Left renal pelvis (tissue), 4 donors: ENCODE data around the gene SLC25A44. TPM values are rescaled to one million over a fixed set of nuclear protein-coding genes. Genes with fewer than 3 reads are reported as not detected.

ENCODE experiments used
- DNase-seq, 4 donors: peaks; one replicate each; pipeline ENCODE4 v3.0.0-alpha.2; 2013; ENCODE audit warnings: low read depth in 4 of 4, low spot score in 3 of 4
- polyA plus RNA-seq, 4 donors: library from polyadenylated mRNA; unstranded; fragments of 120-200 nt; gene quantifications; one replicate each; pipeline ENCODE4 v1.2.1, GENCODE V29; 2013; ENCODE audit not compliant: insufficient read length in 4 of 4

The SLC25A44 gene
- polyA plus RNA-seq, 4 donors: 16.6 to 30.5 (median 27.7) TPM

DNA sequence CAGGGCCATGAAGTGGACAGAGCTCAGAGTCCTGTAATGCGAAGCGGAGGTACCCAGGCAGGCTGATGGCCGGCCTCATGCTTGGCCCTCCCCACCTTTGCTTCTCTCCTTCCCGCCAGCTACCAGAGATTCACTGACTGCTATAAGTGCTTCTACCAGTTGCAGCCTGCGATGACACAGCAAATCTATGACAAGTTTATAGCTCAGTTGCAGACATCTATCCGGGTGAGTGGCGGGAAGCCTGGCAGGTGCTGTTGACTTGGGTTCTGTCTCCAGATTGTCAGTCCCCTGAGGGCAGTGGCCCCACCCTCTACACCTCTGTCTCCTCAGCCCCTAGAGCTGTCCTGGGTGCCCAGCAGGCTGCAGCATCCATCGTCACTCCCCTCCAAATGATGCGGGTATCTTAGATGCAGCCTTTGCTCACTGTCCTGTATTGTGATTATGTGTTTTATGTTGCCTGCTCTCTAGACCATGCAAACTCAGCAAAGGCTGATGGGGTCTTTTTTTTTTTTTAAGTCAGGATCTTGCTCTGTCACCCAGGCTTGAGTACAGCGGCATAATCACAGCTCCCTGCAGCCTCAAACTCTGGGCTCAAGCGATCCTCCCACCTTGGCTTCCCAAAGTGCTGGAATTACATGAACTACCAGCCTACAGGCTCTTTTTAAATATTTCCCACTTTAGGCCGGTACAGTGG is 38.4 kb downstream of the SLC25A44 start:
- DNase-seq: no peak

DNA sequence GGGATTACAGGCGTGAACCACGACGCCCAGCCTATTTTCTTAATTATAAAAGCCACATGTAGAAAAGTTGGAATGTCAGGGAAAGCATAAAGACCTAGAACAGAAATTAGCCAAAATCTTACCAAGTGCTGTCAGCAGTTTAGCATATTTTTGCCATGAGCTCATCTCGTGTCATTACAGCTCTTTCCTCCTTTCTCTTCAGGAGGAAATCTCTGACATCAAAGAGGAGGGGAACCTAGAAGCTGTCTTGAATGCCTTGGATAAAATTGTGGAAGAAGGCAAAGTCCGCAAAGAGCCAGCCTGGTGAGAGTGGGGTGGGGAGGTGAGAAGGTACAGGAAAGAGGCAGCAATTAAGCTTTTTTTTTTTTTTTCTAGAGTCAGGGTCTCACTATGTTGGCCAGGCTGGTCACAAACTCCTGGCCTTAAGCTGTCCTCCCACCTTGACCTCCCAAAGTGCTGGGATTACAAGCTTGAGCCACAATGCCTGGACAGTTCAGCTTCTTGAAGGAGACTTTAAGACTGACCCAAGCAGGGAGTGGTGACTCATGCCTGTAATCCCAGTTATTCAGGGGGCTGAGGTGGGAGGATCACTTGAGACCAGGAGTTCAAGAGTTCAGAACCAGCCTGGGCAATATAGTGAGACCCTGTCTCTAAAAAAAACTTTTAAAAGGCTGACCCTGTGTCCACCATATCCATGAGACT is 39.7 kb downstream of the SLC25A44 start:
- DNase-seq: no peak

DNA sequence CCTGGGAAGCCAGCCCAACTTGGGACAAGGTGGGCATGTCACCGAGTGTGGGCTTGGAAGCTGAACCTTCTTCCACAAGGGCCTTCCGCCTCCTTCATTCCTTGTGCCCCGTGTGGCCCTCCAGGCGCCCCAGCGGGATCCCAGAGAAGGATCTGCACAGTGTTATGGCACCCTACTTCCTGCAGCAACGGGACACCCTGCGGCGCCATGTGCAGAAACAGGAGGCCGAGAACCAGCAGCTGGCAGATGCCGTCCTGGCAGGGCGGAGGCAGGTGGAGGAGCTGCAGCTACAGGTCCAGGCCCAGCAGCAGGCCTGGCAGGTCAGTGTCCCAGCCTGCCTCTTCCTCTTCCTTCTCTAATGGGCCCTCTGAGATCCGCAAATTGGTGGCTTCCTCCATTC is 42.3 kb downstream of the SLC25A44 start:
- no peak for DNase-seq

DNA sequence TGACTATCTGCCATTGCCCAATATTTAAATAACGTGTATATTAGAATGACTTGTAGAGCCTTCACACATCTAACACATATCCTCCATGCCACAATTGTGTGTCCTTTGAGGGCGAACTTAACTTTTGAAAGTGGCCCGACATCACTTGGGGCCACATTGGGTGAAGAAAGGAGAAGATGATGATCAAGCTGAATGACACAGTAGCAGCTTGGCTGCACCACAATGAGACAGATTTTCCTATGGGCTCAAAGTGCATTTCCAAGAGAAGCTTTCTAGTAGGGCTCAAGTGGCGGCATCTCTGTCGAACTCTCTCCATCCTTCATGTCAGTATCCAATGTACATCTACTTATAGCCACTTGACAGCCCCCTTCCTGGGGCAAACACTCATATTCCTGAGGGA is 44.3 kb downstream of the SLC25A44 start:
- no peak for DNase-seq

DNA sequence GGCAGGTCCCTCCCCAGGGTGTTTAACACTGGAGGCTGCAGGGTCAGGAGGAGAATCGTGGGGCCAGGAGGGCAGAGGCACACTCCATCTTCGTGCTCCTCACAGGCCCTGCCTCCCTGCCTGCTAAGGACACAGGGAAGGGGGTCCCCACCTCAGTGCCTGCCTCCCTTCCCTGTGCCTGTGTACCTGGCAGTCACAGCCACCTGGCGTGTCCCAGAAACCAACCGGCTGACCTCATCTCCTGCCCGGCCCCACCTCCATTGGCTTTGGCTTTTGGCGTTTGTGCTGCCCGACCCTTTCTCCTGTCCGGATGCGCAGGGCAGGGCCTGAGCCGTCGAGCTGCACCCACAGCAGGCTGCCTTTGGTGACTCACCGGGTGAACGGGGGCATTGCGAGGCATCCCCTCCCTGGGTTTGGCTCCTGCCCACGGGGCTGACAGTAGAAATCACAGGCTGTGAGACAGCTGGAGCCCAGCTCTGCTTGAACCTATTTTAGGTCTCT is 47.5 kb downstream of the SLC25A44 start:
- no peak for DNase-seq

DNA sequence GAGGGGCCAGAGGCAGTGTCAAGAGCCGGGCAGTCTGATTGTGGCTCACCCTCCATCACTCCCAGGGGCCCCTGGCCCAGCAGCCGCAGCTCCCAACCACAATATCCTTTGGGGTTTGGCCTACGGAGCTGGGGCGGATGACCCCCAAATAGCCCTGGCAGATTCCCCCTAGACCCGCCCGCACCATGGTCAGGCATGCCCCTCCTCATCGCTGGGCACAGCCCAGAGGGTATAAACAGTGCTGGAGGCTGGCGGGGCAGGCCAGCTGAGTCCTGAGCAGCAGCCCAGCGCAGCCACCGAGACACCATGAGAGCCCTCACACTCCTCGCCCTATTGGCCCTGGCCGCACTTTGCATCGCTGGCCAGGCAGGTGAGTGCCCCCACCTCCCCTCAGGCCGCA is 48.0 kb downstream of the SLC25A44 start, which contains the start of gene BGLAP:
BGLAP (plus strand) TSS at position 259 of the 400 bp plus-strand sequence; CDS start at position 307, 48 bp downstream.
- DNase-seq: no peak

DNA sequence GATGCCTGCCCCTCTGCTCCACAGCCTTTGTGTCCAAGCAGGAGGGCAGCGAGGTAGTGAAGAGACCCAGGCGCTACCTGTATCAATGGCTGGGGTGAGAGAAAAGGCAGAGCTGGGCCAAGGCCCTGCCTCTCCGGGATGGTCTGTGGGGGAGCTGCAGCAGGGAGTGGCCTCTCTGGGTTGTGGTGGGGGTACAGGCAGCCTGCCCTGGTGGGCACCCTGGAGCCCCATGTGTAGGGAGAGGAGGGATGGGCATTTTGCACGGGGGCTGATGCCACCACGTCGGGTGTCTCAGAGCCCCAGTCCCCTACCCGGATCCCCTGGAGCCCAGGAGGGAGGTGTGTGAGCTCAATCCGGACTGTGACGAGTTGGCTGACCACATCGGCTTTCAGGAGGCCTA is 48.8 kb downstream of the SLC25A44 start:
- no peak for DNase-seq

DNA sequence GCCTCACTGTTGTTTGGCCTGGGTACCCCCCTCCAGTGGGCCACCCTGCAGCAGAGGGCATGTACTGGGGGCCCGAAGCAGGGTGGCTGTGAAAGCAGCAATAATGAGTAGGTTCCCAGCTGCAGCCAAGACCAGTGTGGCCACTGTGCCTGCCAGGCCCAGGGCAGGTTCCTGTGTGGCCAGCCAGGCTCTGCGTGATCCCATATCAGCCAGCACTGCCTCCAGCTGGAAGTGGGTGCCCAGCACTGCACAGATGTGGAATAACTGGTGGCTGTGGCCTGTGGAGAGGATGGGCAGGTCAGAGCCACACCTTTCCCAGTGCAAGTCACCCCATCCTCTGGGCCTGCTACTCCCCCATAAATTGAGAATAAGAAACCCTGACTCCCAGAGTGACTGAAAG is 50.2 kb downstream of the SLC25A44 start:
- DNase-seq: no peak

DNA sequence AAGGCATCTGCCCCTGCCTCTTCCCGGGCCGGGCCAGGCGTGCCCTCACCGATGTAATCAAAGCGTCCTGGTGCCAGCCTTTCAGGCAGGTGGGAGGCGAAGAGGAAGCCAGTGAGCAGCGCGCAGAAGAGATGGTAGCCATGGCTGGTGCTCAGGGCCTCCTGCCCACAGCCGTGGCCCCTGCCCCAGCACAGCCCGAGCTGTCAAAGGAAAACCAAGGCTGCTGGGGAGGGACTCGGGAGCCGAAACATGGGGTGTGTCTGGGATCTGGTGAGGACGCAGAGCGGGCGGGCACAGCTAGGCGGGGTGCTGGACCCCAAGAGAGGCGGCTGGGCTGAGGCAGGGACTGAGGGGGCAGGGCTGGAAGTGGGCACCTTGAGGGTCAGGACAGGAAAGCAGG is 50.8 kb downstream of the SLC25A44 start:
- DNase-seq: no peak

DNA sequence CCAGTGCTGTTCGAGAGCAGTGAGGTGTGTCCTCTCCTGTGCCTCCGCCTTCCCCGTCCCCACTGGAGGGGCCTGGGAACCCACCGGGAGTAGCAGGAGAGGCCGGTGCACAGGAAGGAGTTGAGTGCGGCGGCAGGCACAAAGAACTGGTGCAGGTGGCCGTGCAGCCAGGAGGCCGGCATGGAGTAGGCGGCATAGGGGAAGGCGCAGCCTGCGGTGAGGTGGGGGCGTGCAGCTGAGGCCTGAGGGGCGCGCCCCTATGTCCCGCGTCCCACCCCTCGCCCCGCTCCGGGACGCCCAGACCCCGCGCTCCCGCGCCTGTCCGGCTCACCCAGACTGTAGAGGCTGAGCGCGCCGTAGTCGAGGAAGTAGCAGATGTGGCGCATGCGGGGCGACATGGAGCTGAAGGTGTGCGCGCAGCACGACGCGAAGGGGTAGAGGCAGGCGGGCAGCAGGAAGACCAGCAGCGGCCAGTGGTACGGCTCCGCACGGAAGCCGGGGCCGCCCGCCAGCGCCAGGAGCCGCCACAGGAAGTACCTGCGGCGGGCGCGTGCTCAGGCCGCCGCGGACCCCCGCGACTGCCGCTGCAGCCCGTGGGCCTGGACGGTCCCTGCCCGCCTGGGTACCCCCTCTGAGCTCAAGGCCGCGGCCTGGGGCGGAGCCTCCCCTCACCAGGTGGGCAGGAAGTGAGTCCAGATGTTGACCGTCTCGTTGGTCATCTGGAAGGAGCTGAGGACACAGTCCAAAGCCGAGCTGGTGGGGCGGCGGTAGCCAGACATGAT is 51.7 kb downstream of the SLC25A44 start:
- DNase-seq: no peak

DNA sequence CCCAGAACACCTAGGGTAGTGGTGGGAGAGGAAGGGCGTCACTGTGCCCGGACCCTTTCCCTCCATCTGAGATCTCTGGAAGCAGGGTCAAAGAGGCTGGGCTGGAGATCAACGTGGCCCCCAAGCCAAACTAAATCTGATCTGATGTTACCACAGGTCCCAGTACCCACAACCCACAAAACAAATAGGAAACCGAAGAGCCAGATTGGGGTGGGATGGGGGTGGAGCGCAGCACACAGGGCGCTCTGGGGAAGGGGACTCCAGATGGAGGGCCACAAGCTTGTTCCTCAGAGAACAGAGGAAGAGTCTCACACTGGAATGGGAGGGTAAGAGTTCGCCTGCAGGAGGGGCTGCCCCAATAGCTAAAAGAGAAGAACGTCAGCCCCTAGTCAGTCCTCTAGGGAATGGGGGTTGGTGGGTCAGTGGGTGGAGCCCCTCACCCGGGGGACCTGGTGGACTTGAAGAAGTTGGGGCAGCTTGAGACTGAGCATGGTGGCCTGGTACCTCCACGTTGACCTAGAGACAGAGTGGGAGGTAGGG is 52.4 kb downstream of the SLC25A44 start:
- no peak for DNase-seq

DNA sequence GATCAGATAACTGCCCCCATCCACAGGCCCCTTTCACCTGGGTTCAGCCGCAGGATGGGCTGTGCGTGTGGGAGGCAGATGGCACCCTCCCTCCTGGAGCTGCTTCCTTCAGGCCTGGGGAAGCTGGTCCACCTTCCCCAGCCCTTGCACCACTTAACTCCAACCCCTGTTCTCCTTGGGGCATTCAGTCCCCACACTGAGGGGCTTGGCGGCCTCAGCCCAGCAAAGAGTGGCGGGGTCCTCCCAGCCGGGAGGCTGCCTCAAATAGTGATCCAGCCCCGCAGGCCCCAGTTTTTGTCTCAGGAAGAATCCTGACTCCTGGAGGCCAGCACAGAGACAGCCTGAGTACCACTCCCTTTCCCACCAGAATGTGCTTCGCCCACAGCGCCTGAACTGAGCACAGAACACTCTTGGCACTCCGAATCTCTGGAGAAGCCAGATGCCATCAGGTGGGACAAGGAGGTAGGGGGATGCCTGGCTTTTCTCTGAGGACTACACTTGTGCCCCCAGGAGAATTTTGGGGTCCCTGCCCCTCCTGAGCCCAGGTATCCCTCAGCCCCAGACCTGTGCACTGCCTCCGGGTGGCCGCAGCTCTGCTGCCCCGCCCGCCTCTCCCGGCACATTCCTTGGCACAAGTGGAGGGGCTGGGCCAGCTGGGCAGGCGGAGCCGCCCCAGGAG is 53.0 kb downstream of the SLC25A44 start:
- no peak for DNase-seq

DNA sequence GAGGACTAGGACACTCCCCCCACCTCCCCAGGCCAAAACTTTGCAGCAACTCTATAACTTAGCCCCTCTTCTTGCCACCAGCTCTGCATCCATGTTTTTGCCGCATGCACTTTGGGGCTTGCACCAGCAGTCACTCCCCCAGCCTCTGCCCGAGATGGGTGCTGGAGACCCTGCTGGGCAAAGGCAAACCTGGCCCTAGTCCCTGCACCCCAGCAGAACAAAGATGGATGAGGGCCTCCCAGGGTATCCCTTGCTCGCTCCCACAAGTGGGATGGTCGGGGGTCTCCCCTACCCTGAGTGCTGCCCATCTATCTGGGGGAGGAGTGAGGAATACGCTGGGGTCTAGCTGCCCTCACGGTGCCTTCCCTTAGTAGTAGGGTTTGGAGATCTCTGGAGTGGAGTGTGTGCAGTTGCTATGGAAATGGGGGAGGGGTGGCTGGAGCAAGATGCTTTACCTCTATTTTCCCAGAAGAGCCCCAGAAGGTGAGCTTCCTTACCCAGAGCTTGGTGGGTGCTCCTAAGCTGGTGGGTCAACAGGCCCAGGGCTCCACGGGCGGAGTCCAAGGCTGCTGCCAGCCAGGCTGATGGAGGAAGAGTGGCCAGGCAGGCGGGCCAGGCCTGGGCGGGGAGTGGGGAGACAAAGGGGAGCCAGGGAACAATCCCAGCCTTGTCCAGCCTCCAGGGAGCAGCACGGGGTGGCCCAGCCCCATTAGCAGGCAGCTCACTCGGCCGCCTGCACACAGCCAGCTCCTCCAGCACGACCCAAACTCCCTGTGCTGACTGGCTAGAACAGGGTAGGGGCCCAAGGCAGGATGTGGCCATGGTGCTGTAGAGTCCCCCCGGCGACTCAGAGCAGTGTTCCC is 53.8 kb downstream of the SLC25A44 start, which contains the start of gene PAQR6:
PAQR6 (minus strand) TSS at position 597 of the 863 bp plus-strand sequence. CDS start 1,325 bp downstream, outside the sequence.
- no peak for DNase-seq

DNA sequence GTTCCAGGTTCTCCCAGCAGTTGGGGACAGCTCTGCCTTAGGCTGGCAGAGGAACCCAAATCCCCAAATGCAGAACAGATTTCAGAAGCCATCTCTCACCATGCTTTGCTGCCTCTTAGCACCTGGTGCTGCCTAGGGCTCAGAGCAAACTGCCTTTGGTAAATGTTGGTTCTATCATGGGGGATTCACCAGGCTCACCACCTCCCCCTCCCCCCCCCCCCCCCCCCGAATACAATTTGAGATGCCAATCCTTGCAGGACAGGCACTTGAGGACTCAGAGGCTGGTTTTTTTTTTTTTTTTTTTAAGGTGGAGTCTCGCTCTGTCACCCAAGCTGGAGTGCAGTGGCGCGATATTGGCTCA is 54.4 kb downstream of the SLC25A44 start:
- no peak for DNase-seq

DNA sequence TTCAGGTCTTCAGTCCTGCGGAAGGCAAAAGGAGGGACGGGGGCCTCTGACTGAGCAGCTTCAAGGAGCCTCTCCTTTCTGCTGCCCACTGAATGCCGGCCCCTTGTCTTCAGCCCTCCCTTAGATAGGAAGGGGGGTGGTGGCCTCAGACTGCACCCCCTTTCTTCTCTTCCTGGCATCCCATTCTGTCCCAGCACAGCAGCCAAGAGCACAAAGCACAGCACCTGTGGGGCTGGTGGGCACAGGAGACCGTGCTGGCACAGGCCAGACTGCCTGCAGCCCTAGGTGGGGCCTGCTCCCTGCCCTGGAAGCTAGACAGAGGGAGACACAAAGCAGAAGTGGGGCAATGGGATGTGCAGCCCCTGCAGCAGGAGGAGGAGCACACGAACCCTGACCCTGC is 55.7 kb downstream of the SLC25A44 start:
- DNase-seq: no peak

DNA sequence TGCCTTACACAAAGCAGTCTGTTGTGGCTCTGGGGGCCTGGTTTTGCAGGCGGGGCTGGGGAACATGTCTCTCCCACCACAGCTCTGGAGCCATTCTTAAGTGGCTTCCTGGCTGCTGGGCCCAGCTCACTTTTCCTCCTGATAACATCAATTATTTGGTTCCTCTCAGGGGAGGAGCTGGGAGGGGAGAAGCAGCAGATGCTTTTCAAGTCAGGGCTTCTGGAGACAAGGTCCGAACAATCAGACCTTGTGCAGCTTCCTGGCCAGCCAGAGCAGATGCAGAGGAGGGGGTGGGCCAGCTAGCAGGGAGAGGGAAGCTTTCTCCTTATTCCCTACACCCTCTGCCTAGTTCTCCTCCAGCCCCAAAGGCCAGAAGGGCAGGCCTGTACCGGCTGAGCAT is 57.6 kb downstream of the SLC25A44 start:
- DNase-seq: no peak

DNA sequence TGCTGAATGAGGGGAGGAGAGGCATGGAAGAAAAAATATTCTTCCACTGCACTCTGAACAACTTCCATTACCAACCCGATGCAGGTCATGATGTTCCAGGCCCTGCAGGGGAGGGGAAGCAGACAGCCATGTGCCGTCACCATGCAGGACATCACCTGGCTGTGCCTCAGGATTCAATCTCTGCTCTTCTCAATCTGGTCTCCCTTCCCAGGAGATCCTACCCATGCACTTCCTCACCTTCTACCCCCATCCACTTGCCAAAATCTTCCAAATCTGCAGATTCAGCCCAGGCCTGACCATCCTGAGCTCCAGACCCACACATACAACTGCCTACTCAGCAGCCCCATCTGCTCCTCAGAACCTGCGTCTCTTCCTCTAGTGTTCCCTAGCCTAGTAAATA is 59.7 kb downstream of the SLC25A44 start:
- no peak for DNase-seq

DNA sequence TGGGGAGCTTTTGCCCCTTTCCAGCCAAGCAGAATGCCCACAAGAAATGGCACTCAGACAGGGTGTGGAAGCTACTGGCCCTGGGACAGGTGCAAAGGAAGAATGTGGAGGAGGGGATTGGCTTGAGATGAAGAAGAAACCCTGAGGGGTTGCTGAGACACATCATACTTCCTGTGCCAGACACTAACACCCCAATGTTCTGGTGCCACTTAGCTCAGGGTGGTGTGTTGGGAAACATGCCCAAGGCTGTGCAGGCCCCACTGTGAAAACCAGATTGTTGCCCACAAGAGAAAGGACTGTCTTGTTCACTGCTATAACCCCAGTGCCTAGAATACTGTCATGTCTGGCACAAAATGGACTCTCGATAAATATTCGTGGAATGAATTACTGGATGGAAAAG is 63.8 kb downstream of the SLC25A44 start:
- DNase-seq: no peak

DNA sequence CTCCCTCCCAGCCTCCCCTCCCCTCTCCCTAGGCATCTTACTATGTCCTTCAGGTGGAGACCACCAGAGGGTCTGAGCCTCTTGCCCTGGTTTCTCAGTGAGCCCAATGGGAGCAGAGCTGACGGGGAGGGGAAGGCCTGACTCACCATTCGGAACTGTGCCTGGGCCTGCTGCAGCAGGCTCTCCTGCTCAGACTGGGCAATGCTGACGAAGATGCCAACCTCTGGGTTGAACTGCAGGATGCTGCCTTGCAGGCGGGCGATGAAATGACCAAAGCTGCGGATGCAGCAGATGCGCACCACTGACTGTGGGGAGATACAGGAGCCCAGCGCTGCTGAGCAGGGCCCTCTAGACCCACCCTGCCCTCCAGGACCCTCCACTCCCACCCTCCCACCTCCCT is 65.0 kb downstream of the SLC25A44 start:
- DNase-seq: no peak

DNA sequence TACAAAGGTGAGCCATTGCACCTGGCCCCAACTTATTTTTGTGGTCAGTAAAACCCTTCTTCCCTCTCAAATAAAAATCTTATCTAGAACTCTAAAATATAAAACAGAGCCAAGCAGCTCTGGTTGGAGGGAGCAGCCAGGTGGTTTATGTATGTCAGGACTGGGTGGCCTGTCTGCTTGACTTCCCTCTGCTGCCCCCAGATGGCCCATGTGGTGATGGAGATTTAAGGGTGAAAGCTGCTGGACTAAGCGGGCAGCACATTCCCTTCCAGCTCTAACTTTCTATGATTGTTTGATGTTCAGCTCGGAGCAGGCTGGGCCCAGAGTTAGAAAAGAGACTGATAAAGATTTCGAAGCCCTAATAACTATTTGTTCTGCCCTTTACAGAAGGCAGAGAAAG is 65.9 kb downstream of the SLC25A44 start:
- no peak for DNase-seq
